Ishikawa (cell line): ENCODE measurements around the gene SLC4A9.

ENCODE experiments used
- CEBPB ChIP-seq: IDR thresholded peaks from 2 replicates; pipeline ENCODE4 v1.6.1; 2012
- CREB1 ChIP-seq: IDR thresholded peaks from 2 replicates; pipeline ENCODE4 v1.6.1; 2012; ENCODE audit warnings: low read depth
- EGR1 ChIP-seq: IDR thresholded peaks from 2 replicates; pipeline ENCODE4 v1.6.1; 2012
- EP300 ChIP-seq: IDR thresholded peaks from 2 replicates; pipeline ENCODE4 v1.6.1; 2012; ENCODE audit warnings: borderline replicate concordance
- FOXM1 ChIP-seq: IDR thresholded peaks from 2 replicates; pipeline ENCODE4 v1.6.1; 2012; ENCODE audit warnings: low read depth, borderline replicate concordance
- MAX ChIP-seq: IDR thresholded peaks from 2 replicates; pipeline ENCODE4 v1.6.1; 2012
- NFIC ChIP-seq: IDR thresholded peaks from 2 replicates; pipeline ENCODE4 v1.6.1; 2012
- RAD21 ChIP-seq: IDR thresholded peaks from 2 replicates; pipeline ENCODE4 v1.6.1; 2012; ENCODE audit warnings: low read depth
- REST ChIP-seq: IDR thresholded peaks from 2 replicates; pipeline ENCODE4 v1.6.1; 2012; ENCODE audit warnings: low read depth, mild to moderate bottlenecking
- TAF1 ChIP-seq: IDR thresholded peaks from 2 replicates; pipeline ENCODE4 v1.6.1; 2012; ENCODE audit warnings: low read depth, mild to moderate bottlenecking
- TCF12 ChIP-seq: IDR thresholded peaks from 2 replicates; pipeline ENCODE4 v1.6.1; 2012; ENCODE audit warnings: low read depth
- TEAD4 ChIP-seq: IDR thresholded peaks from 2 replicates; pipeline ENCODE4 v1.6.1; 2012
- USF1 ChIP-seq: IDR thresholded peaks from 2 replicates; pipeline ENCODE4 v1.6.1; 2012
- YY1 ChIP-seq: IDR thresholded peaks from 2 replicates; pipeline ENCODE4 v1.6.1; 2012; ENCODE audit warnings: low read depth
- ZBTB7A ChIP-seq: IDR thresholded peaks from 2 replicates; pipeline ENCODE4 v1.6.1; 2012; ENCODE audit warnings: low read depth

The SLC4A9 gene

GRCh38 chr5:140418862-140419520 is 59.0 kb downstream of the SLC4A9 start:
- TF ChIP-seq ZBTB7A (no peak), RAD21 (no peak), EGR1 (no peak), NFIC (no peak), TEAD4 (no peak), CREB1 (no peak), FOXM1 (no peak), TCF12 (no peak), USF1 (no peak), MAX (no peak), REST (no peak), CEBPB (no peak), EP300 (no peak), TAF1 (no peak), YY1 (no peak)

- TF ChIP-seq CEBPB (peak; percentile 82), MAX (no peak), TEAD4 (no peak), NFIC (no peak), REST (no peak), FOXM1 (no peak)
Observed at GRCh38 chr5:140420226-140420570, 60.2 kb downstream of the SLC4A9 start.

- TF ChIP-seq EGR1 (no peak), ZBTB7A (no peak), TCF12 (no peak), TEAD4 (no peak), REST (no peak), EP300 (no peak), TAF1 (no peak), USF1 (no peak), YY1 (no peak), MAX (no peak), CEBPB (no peak), FOXM1 (no peak), NFIC (no peak), RAD21 (no peak), CREB1 (no peak)
Observed at GRCh38 chr5:140420665-140421361, 60.8 kb downstream of the SLC4A9 start.

GRCh38 chr5:140423609-140424008 is 63.6 kb downstream of the SLC4A9 start:
- TF ChIP-seq TAF1: no peak
- no peak for TF ChIP-seq EP300
- TF ChIP-seq CEBPB: no peak
- TF ChIP-seq USF1: no peak
- TF ChIP-seq EGR1: no peak
- TF ChIP-seq REST: no peak
- no peak for TF ChIP-seq MAX
- TF ChIP-seq CREB1: no peak
- TF ChIP-seq TCF12: no peak
- no peak for TF ChIP-seq YY1
- no peak for TF ChIP-seq TEAD4
- no peak for TF ChIP-seq RAD21
- no peak for TF ChIP-seq NFIC
